Common myeloid progenitor, CD34-positive (primary cell): ENCODE data around the gene SORCS1.

Experiments used
- CTCF ChIA-PET: fragments of 350-600 bp; sonication (Branson Sonifier 250); formaldehyde crosslinking; loops from one replicate; lab custom pipeline; 2021; ENCODE audit warnings: antibody characterized with exemption; lab: Charles Lee
- POLR2A ChIA-PET: fragments of 350-600 bp; sonication (Branson Sonifier 250); formaldehyde crosslinking; loops from one replicate; lab custom pipeline; 2021; ENCODE audit warnings: antibody characterized with exemption; lab: Charles Lee
- DNase-seq, 3 donors: peaks; one replicate each; pipeline versions ENCODE4 v3.0.0 to v3.0.0-alpha.2; 2013
- H3K27ac ChIP-seq, 2 experiments: 1 replicate in 1 of 2; 2 replicates in 1 of 2; pipeline ENCODE4 v1.7.0; 2013; ENCODE audit warnings: inconsistent platforms in 2 of 2, low read length in 2 of 2, mild to moderate bottlenecking in 2 of 2, low read depth in 1 of 2, moderate library complexity in 1 of 2; ENCODE audit not compliant: severe bottlenecking in 2 of 2, insufficient read depth in 1 of 2, poor library complexity in 1 of 2
- H3K27me3 ChIP-seq, 5 experiments: replicated peaks in 2 of 5; 1 replicate in 3 of 5; 2 replicates in 2 of 5; pipeline versions ENCODE4 v1.6.1 to v1.7.0; 2013; ENCODE audit warnings: low read length in 4 of 5, mild to moderate bottlenecking in 2 of 5, moderate library complexity in 2 of 5, inconsistent platforms in 1 of 5; ENCODE audit not compliant: insufficient read depth in 5 of 5, control insufficient read depth in 4 of 5
- H3K36me3 ChIP-seq, 4 experiments: 1 replicate in 2 of 4; 2 replicates in 2 of 4; pipeline versions ENCODE4 v1.6.1 to v1.7.0; 2013; ENCODE audit warnings: low read length in 3 of 4, control low read depth in 1 of 4, mild to moderate bottlenecking in 1 of 4; ENCODE audit not compliant: control insufficient read depth in 4 of 4, insufficient read depth in 4 of 4
- H3K4me1 ChIP-seq, 4 experiments: 1 replicate in 3 of 4; 2 replicates in 1 of 4; pipeline versions ENCODE4 v1.6.1 to v1.7.1; 2013; ENCODE audit warnings: low read length in 3 of 4, mild to moderate bottlenecking in 3 of 4, control low read depth in 1 of 4, inconsistent platforms in 1 of 4, moderate library complexity in 1 of 4; ENCODE audit not compliant: control insufficient read depth in 4 of 4, insufficient read depth in 4 of 4; ENCODE audit errors: control extremely low read depth in 1 of 4
- H3K4me3 ChIP-seq, 7 experiments: 1 replicate in 4 of 7; 2 replicates in 3 of 7; pipeline versions ENCODE4 v1.5.1 to v1.7.0; 2013; ENCODE audit warnings: mild to moderate bottlenecking in 7 of 7, low read length in 6 of 7, moderate library complexity in 6 of 7, inconsistent platforms in 2 of 7, low read depth in 2 of 7, control low read depth in 1 of 7; ENCODE audit not compliant: insufficient read depth in 4 of 7, control insufficient read depth in 1 of 7; ENCODE audit errors: extremely low read depth in 1 of 7
- H3K9me3 ChIP-seq, 5 experiments: 1 replicate in 4 of 5; 2 replicates in 1 of 5; pipeline versions ENCODE4 v1.6.1 to v1.7.1; 2013; ENCODE audit warnings: low read length in 4 of 5, mild to moderate bottlenecking in 2 of 5, inconsistent platforms in 1 of 5, low read depth in 1 of 5, moderate library complexity in 1 of 5; ENCODE audit not compliant: control insufficient read depth in 4 of 5, insufficient read depth in 2 of 5; ENCODE audit errors: control extremely low read depth in 1 of 5
- WGBS: methylation state at CpG from one replicate; pipeline ENCODE4 v1.1.5; 2013; ENCODE audit not compliant: insufficient coverage; 5-methylcytosine and 5-hydroxymethylcytosine counted together

Gene SORCS1

DNA sequence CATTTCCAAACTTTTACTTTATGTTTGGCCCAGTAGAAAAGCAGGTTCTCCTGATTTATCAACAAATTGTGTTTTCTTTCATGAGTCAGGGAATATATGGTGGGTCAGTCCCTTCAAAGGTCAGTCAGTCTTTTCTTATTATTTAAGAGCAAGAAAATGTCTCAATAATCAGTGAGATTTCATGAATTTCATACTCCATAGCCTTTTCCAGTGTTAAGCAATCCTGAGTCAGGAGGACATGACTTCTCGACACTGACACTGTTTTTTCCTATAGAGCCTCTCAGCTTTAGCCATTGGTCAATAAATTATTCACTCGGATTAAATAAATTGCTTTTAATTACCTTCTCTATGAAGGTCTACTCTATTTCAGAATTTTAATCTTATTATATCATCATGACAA lies 334.5 kb downstream of the SORCS1 start:
- ChIA-PET CTCF (no interaction called here), POLR2A (no interaction called here)
- H3K36me3 ChIP-seq, result no peaks in the 10 kb centered on the region
- no peak for DNase-seq
- H3K27me3 ChIP-seq, result peaks cover 0 to 34% (median 11%) of the 10 kb centered on the region in 5 experiments
- H3K4me3 ChIP-seq, result no peak overlapping the region
- peaks cover 0 to 9% (median 6%) of the 10 kb centered on the region in 4 experiments for H3K4me1 ChIP-seq
- H3K27ac ChIP-seq, result no peak overlapping the region
- WGBS, result 100% methylated on average over 1 of the region's 2 CpGs
- no peaks in the 10 kb centered on the region for H3K9me3 ChIP-seq

DNA sequence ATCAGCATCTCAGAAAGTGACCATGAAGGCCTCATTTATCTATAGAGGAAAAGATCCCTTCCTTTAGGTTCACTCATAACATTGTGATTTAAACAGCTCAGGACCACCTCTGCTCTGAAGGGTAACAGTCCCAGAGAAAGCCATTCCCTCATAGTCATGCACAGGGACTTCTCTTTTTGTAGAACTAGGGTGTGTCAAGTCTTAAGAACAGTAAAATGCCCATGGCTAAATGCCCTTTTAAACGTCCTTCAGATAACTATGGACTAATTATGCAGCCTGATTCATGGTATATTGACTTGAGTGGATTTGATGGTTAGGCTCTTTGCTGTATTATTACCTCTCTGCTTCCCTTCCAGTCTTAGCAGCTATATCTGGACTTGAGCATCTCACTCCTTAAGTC lies 337.8 kb downstream of the SORCS1 start:
- no CpG with 5 or more reads among the region's 1 CpG for WGBS
- ChIA-PET POLR2A (no interaction called here), CTCF (no interaction called here)
- Histone ChIP-seq H3K4me1 (no peaks in the 10 kb centered on the region), H3K27me3 (peaks cover 0 to 54% (median 14%) of the 10 kb centered on the region in 5 experiments), H3K9me3 (no peaks in the 10 kb centered on the region), H3K27ac (no peak overlapping the region), H3K36me3 (no peaks in the 10 kb centered on the region), H3K4me3 (no peak overlapping the region)
- DNase-seq, result peak in 1 of 3 donors; percentile 7

DNA sequence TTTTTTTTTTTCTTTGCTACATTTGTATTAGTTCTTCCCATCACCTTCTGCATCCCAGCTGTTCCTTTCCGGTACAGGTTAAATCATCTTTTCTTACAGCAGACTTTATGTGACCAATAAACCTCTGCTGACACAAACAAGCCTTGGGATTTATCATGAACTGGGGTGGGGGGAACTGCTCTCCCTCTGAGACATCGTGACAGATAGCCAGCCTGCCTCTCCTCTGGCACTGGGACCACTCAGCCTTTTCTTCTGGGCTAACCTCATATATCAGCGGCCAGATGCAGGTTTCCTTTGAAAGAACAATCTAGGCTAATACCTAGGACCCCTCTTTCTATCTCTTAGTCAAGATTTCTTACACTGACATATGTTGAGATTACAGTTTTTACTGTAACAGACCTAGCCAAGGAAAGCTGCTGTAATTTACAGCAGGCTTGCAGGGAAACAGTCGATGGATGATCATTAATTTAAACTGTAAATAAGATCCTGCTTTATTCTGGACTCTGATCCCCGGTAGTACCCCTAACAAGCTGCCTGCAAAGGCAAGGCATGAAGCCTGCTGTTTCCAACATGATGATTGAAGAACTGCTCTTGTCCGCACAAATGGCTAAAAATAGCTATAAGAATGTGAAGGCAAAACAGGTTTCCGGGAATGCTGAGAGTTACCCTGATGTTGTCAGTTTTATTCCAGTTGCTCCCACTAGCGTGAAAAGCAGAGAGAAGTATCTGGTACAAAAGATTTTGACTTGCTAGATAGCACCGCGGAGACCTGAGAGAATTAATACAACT lies 338.7 kb downstream of the SORCS1 start:
- Histone ChIP-seq H3K27ac (no peak overlapping the region), H3K4me3 (no peak overlapping the region), H3K36me3 (no peaks in the 10 kb centered on the region), H3K9me3 (no peaks in the 10 kb centered on the region), H3K27me3 (peaks cover 0 to 54% (median 14%) of the 10 kb centered on the region in 5 experiments), H3K4me1 (peaks cover 1 to 7% (median 4%) of the 10 kb centered on the region in 4 experiments)
- ChIA-PET CTCF (no interaction called here), POLR2A (no interaction called here)
- 85% methylated on average over 9 of the region's 10 CpGs for WGBS
- no peak for DNase-seq

DNA sequence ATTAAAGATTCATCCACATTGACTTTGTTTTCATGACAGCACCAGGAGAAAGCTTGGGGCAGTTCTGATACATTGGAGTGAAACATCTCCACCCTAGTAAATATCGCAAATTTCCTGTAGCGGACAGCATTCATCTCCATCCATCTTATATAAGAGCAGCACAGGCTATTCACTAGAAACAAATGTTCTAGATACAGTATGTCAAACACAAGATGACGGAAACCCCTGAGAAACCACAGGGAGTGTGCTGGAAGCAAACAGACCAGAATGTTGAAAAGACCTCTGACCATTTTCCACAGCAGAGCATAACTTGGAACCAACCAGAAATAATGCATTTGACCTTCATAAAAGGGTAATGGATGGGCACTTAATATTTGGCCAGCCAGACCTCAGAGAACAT lies 343.9 kb downstream of the SORCS1 start:
- POLR2A ChIA-PET, result no interaction called here
- Histone ChIP-seq H3K36me3 (no peaks in the 10 kb centered on the region), H3K27me3 (peaks cover 0 to 38% (median 17%) of the 10 kb centered on the region in 5 experiments), H3K27ac (no peak overlapping the region), H3K4me1 (peaks cover 23 to 52% (median 28%) of the 10 kb centered on the region in 4 experiments), H3K9me3 (no peaks in the 10 kb centered on the region), H3K4me3 (peak overlapping the region in 1 of 7 experiments; percentile 15)
- CTCF ChIA-PET, result interaction anchor here (1.3 kb wide), 2 partner anchors 15 to 192 kb away, joined by 3 to 4 read pairs; no protein-coding TSS in a partner anchor
- peak in 2 of 3 donors; percentile 40 to 49 for DNase-seq
- no CpG with 5 or more reads among the region's 3 CpGs for WGBS

DNA sequence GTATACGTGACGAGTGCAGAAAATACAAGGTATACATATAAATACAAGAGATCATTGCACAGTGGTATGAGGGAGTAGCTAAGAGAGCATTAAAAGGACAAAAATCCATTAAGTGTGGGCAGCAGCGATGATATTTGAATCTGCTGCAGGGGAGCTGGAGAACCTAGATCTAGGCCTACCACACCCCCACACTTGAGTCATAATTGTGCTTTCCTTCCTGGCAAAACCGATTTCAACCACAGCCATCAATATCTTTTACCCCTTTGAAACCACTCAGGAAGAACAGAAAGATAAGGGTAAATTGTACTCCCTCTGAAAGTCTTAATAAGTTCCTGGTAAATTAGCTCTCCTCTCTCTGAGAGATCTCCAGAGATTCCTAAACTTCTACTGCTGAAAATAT lies 345.0 kb downstream of the SORCS1 start:
- Histone ChIP-seq H3K36me3 (no peaks in the 10 kb centered on the region), H3K4me1 (peaks cover 27 to 60% (median 33%) of the 10 kb centered on the region in 4 experiments), H3K9me3 (no peaks in the 10 kb centered on the region), H3K27me3 (peaks cover 0 to 32% (median 17%) of the 10 kb centered on the region in 5 experiments), H3K4me3 (peak overlapping the region in 3 of 7 experiments; percentile 28 to 42 (median 36)), H3K27ac (no peak overlapping the region)
- 0% methylated on average over 2 of the region's 4 CpGs for WGBS
- peak; percentile 72 to 84 (median 77) for DNase-seq
- ChIA-PET POLR2A (no interaction called here), CTCF (interaction anchor here (1.3 kb wide), 1 partner anchor 16 kb away, joined by 4 read pairs; no protein-coding TSS in a partner anchor)

DNA sequence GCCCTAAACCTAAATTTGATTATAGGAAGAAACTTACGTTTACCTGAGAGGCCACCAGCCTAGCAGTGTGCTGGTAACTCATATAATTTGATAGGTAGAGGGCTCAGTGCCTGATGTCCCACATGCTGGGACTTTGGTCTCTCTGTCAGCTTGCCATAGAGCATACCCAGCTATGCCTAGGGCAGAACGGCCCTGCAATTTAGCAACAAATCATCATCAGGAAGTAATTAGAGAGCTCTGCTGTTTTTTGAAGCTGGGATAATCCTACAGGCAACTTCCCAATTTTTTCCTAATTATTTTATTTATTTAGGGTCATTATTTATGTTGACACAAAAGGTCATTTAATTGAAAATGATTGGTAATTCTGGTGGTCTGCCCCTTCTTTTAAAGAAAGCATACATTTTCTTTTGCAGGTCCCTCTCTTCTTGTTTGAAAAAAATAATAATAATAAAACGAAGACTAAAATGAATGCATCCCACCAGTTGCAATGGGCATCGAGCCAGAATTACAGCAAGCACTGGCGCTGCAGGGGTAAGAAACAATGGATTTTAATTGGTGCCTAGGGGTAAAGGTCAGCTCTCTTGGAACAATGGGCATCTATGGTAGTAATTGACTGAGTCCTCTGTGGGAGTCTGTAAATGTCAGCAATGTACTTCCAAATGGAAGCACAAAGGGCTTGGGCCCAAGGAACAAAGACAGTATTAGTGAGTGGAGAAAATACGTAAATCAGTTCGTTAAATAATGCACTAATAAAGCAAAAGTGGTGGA lies 348.0 kb downstream of the SORCS1 start:
- POLR2A ChIA-PET, result no interaction called here

More for the DNA sequence above, 348.0 kb downstream of the SORCS1 start:
- H3K4me1 ChIP-seq, result peaks cover 27 to 60% (median 33%) of the 10 kb centered on the region in 4 experiments
- H3K36me3 ChIP-seq, result no peaks in the 10 kb centered on the region
- CTCF ChIA-PET, result no interaction called here
- no peak overlapping the region for H3K4me3 ChIP-seq
- DNase-seq, result no peak
- no peak overlapping the region for H3K27ac ChIP-seq
- H3K27me3 ChIP-seq, result peaks cover 0 to 36% (median 19%) of the 10 kb centered on the region in 5 experiments
- H3K9me3 ChIP-seq, result no peaks in the 10 kb centered on the region
- WGBS, result 100% methylated on average over 2 of the region's 7 CpGs
